HUES48 (cell line): ENCODE data around the gene FAAP20.

Experiments
- H3K27ac ChIP-seq: one replicate; pipeline ENCODE4 v1.7.0; 2013; ENCODE audit warnings: low read depth, low read length, inconsistent platforms
- H3K27me3 ChIP-seq: 2 replicates; pipeline ENCODE4 v1.6.1; 2013; ENCODE audit warnings: mild to moderate bottlenecking, low read length; ENCODE audit not compliant: control insufficient read depth, insufficient read depth
- H3K36me3 ChIP-seq: 2 replicates; pipeline ENCODE4 v1.6.1; 2013; ENCODE audit warnings: low read length; ENCODE audit not compliant: control insufficient read depth, insufficient read depth
- H3K4me1 ChIP-seq: 2 replicates; pipeline ENCODE4 v1.6.1; 2013; ENCODE audit warnings: mild to moderate bottlenecking, low read length; ENCODE audit not compliant: control insufficient read depth, insufficient read depth
- H3K4me3 ChIP-seq: 2 replicates; pipeline ENCODE4 v1.5.1; 2013; ENCODE audit warnings: mild to moderate bottlenecking, low read depth, low read length
- H3K9ac ChIP-seq: 2 replicates; pipeline ENCODE4 v1.6.1; 2013; ENCODE audit warnings: mild to moderate bottlenecking, low read depth, low read length, moderate library complexity
- H3K9me3 ChIP-seq: 2 replicates; pipeline ENCODE4 v1.6.1; 2013; ENCODE audit warnings: low read length; ENCODE audit not compliant: control insufficient read depth, insufficient read depth

Gene FAAP20

GRCh38 chr1:2165646-2166045 is 28.9 kb downstream of the FAAP20 start:
- H3K27me3 ChIP-seq: no peaks in the 10 kb centered on the region
- peaks cover 13% of the 10 kb centered on the region for H3K36me3 ChIP-seq
- no peak overlapping the region for H3K4me3 ChIP-seq
- no peak overlapping the region for H3K27ac ChIP-seq
- no peak overlapping the region for H3K9ac ChIP-seq
- no peaks in the 10 kb centered on the region for H3K9me3 ChIP-seq
- no peaks in the 10 kb centered on the region for H3K4me1 ChIP-seq

GRCh38 chr1:2163205-2163604 is 31.4 kb downstream of the FAAP20 start:
- no peaks in the 10 kb centered on the region for H3K4me1 ChIP-seq
- H3K27me3 ChIP-seq: no peaks in the 10 kb centered on the region

GRCh38 chr1:2160451-2161300 is 33.9 kb downstream of the FAAP20 start:
- Histone ChIP-seq H3K9ac (no peak overlapping the region), H3K4me1 (no peaks in the 10 kb centered on the region), H3K36me3 (peaks cover 35% of the 10 kb centered on the region), H3K27me3 (no peaks in the 10 kb centered on the region), H3K27ac (no peak overlapping the region), H3K4me3 (no peak overlapping the region), H3K9me3 (no peaks in the 10 kb centered on the region)

More at GRCh38 chr1:2163205-2163604, 31.4 kb downstream of the FAAP20 start:
- H3K4me3 ChIP-seq: no peak overlapping the region
- peaks cover 20% of the 10 kb centered on the region for H3K36me3 ChIP-seq
- no peak overlapping the region for H3K9ac ChIP-seq
- H3K27ac ChIP-seq: no peak overlapping the region
- H3K9me3 ChIP-seq: no peaks in the 10 kb centered on the region

- H3K9me3 ChIP-seq: no peaks in the 10 kb centered on the region
- H3K36me3 ChIP-seq: peaks cover 35% of the 10 kb centered on the region
- H3K4me1 ChIP-seq: no peaks in the 10 kb centered on the region
- no peaks in the 10 kb centered on the region for H3K27me3 ChIP-seq
- H3K4me3 ChIP-seq: no peak overlapping the region
- H3K9ac ChIP-seq: no peak overlapping the region
- H3K27ac ChIP-seq: no peak overlapping the region
These were observed 35.4 kb downstream of the FAAP20 start for GRCh38 chr1:2159124-2159523.

- Histone ChIP-seq H3K27ac (no peak overlapping the region), H3K4me1 (no peaks in the 10 kb centered on the region), H3K9ac (no peak overlapping the region), H3K9me3 (no peaks in the 10 kb centered on the region), H3K36me3 (peaks cover 40% of the 10 kb centered on the region), H3K4me3 (no peak overlapping the region), H3K27me3 (no peaks in the 10 kb centered on the region)
These were observed 36.3 kb downstream of the FAAP20 start for GRCh38 chr1:2158272-2158671.

GRCh38 chr1:2157856-2158255 is 36.7 kb downstream of the FAAP20 start:
- Histone ChIP-seq H3K27ac (no peak overlapping the region), H3K4me1 (no peaks in the 10 kb centered on the region), H3K36me3 (peaks cover 40% of the 10 kb centered on the region), H3K9ac (no peak overlapping the region), H3K27me3 (no peaks in the 10 kb centered on the region), H3K4me3 (no peak overlapping the region), H3K9me3 (no peaks in the 10 kb centered on the region)

GRCh38 chr1:2156866-2157265 is 37.7 kb downstream of the FAAP20 start:
- H3K9me3 ChIP-seq: no peaks in the 10 kb centered on the region
- H3K4me3 ChIP-seq: no peak overlapping the region
- H3K27me3 ChIP-seq: no peaks in the 10 kb centered on the region
- no peak overlapping the region for H3K27ac ChIP-seq
- H3K9ac ChIP-seq: no peak overlapping the region
- no peaks in the 10 kb centered on the region for H3K4me1 ChIP-seq
- peaks cover 46% of the 10 kb centered on the region for H3K36me3 ChIP-seq

- H3K27ac ChIP-seq: no peak overlapping the region
- H3K4me1 ChIP-seq: no peaks in the 10 kb centered on the region
- H3K36me3 ChIP-seq: peaks cover 52% of the 10 kb centered on the region
- H3K9ac ChIP-seq: no peak overlapping the region
- no peaks in the 10 kb centered on the region for H3K9me3 ChIP-seq
- no peak overlapping the region for H3K4me3 ChIP-seq
- no peaks in the 10 kb centered on the region for H3K27me3 ChIP-seq
These were observed 38.8 kb downstream of the FAAP20 start for GRCh38 chr1:2155788-2156187.

GRCh38 chr1:2155147-2155598 is 39.4 kb downstream of the FAAP20 start:
- Histone ChIP-seq H3K9ac (no peak overlapping the region), H3K27ac (no peak overlapping the region), H3K4me3 (no peak overlapping the region), H3K4me1 (no peaks in the 10 kb centered on the region), H3K36me3 (peaks cover 57% of the 10 kb centered on the region), H3K27me3 (no peaks in the 10 kb centered on the region), H3K9me3 (no peaks in the 10 kb centered on the region)

GRCh38 chr1:2154022-2154421 is 40.5 kb downstream of the FAAP20 start:
- H3K36me3 ChIP-seq: peaks cover 52% of the 10 kb centered on the region
- H3K4me1 ChIP-seq: no peaks in the 10 kb centered on the region
- H3K4me3 ChIP-seq: no peak overlapping the region
- H3K9me3 ChIP-seq: no peaks in the 10 kb centered on the region
- H3K9ac ChIP-seq: no peak overlapping the region
- H3K27me3 ChIP-seq: no peaks in the 10 kb centered on the region
- H3K27ac ChIP-seq: no peak overlapping the region

GRCh38 chr1:2152954-2153353 is 41.6 kb downstream of the FAAP20 start:
- Histone ChIP-seq H3K9ac (no peak overlapping the region), H3K27ac (no peak overlapping the region), H3K9me3 (no peaks in the 10 kb centered on the region), H3K4me1 (no peaks in the 10 kb centered on the region), H3K36me3 (peaks cover 61% of the 10 kb centered on the region), H3K4me3 (no peak overlapping the region), H3K27me3 (no peaks in the 10 kb centered on the region)
